Measurements from ENCODE around the gene TBK1. TPM values are rescaled to one million over a fixed set of nuclear protein-coding genes. Genes with fewer than 3 reads are reported as not detected.
A peak's percentile ranks its signal among the peaks of the same experiment; 100 is the strongest.

Gene TBK1
- total RNA-seq, 1 experiment from 2014 or later: 15.9 TPM

DNA sequence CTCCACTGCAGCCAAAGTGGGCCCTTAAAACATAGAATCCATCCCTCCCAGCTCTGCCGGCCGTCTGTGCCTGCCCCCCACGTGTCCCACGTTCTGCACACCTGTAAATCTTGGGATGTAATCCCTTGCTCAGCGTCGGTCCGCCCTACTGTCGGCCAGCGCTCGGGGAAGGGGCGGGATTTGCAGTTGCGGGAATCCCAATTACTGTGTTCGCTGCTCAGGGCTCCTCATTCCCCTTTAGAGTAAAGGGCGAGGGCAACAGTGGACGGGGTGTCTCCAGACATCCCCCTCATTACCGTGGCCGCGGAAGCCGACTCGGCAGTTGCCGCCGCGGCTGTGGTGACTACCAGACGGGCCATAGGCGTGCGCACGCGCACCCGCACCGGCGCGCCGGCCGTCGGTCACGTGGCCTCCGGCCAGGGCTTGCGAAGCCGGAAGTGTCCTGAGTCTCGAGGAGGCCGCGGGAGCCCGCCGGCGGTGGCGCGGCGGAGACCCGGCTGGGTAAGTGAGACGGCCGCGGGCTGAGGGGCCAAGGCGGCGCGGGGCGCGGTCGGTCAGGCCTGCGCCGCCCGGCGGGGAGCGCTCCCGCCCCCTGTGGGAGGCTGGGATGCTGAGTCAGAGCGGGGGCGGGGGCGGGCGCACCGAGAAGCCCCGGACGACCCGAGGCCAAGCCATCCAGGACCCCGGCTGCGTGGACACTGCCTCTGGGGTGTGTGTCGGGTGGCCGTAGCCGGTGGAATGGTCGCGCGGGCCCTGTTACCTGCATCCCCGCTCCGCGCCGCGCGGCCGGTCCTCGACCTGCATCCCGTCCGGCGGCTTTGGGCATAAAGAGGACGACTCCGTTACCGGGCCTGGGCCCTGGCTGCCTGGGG is at the start of gene TBK1 (continued):
- TF ChIP-seq, protein P1, sequence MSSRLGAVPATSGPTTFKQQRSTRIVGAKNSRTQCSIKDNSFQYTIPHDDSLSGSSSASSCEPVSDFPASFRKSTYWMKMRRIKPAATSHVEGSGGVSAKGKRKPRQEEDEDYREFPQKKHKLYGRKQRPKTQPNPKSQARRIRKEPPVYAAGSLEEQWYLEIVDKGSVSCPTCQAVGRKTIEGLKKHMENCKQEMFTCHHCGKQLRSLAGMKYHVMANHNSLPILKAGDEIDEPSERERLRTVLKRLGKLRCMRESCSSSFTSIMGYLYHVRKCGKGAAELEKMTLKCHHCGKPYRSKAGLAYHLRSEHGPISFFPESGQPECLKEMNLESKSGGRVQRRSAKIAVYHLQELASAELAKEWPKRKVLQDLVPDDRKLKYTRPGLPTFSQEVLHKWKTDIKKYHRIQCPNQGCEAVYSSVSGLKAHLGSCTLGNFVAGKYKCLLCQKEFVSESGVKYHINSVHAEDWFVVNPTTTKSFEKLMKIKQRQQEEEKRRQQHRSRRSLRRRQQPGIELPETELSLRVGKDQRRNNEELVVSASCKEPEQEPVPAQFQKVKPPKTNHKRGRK (CRISPR knock-in tag; IDR thresholded peaks at IDR 0.05; ENCODE audit: borderline replicate concordance): no peak
- no peak for TF ChIP-seq OVOL2 (CRISPR knock-in tag; IDR thresholded peaks at IDR 0.05; ENCODE audit: borderline replicate concordance)
- peak; percentile 19; the same call in 1 of the 2 replicates for TF ChIP-seq GABPB1 (CRISPR knock-in tag; IDR thresholded peaks at IDR 0.05)
- TF ChIP-seq, protein P2, sequence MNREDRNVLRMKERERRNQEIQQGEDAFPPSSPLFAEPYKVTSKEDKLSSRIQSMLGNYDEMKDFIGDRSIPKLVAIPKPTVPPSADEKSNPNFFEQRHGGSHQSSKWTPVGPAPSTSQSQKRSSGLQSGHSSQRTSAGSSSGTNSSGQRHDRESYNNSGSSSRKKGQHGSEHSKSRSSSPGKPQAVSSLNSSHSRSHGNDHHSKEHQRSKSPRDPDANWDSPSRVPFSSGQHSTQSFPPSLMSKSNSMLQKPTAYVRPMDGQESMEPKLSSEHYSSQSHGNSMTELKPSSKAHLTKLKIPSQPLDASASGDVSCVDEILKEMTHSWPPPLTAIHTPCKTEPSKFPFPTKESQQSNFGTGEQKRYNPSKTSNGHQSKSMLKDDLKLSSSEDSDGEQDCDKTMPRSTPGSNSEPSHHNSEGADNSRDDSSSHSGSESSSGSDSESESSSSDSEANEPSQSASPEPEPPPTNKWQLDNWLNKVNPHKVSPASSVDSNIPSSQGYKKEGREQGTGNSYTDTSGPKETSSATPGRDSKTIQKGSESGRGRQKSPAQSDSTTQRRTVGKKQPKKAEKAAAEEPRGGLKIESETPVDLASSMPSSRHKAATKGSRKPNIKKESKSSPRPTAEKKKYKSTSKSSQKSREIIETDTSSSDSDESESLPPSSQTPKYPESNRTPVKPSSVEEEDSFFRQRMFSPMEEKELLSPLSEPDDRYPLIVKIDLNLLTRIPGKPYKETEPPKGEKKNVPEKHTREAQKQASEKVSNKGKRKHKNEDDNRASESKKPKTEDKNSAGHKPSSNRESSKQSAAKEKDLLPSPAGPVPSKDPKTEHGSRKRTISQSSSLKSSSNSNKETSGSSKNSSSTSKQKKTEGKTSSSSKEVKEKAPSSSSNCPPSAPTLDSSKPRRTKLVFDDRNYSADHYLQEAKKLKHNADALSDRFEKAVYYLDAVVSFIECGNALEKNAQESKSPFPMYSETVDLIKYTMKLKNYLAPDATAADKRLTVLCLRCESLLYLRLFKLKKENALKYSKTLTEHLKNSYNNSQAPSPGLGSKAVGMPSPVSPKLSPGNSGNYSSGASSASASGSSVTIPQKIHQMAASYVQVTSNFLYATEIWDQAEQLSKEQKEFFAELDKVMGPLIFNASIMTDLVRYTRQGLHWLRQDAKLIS (CRISPR knock-in tag; IDR thresholded peaks at IDR 0.05; ENCODE audit: borderline replicate concordance): no peak
- no peak for TF ChIP-seq TEAD4 (CRISPR knock-in tag; IDR thresholded peaks at IDR 0.05)
- no peak for TF ChIP-seq ZNF263 (CRISPR knock-in tag; IDR thresholded peaks at IDR 0.05; ENCODE audit: low read depth)
- TF ChIP-seq, protein P3, sequence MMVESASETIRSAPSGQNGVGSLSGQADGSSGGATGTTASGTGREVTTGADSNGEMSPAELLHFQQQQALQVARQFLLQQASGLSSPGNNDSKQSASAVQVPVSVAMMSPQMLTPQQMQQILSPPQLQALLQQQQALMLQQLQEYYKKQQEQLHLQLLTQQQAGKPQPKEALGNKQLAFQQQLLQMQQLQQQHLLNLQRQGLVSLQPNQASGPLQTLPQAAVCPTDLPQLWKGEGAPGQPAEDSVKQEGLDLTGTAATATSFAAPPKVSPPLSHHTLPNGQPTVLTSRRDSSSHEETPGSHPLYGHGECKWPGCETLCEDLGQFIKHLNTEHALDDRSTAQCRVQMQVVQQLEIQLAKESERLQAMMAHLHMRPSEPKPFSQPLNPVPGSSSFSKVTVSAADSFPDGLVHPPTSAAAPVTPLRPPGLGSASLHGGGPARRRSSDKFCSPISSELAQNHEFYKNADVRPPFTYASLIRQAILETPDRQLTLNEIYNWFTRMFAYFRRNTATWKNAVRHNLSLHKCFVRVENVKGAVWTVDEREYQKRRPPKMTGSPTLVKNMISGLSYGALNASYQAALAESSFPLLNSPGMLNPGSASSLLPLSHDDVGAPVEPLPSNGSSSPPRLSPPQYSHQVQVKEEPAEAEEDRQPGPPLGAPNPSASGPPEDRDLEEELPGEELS (CRISPR knock-in tag; IDR thresholded peaks at IDR 0.05): no peak
- TF ChIP-seq SP1 (CRISPR knock-in tag; conservative IDR thresholded peaks at IDR 0.05): peak; percentile 78
- TF ChIP-seq, protein P4, sequence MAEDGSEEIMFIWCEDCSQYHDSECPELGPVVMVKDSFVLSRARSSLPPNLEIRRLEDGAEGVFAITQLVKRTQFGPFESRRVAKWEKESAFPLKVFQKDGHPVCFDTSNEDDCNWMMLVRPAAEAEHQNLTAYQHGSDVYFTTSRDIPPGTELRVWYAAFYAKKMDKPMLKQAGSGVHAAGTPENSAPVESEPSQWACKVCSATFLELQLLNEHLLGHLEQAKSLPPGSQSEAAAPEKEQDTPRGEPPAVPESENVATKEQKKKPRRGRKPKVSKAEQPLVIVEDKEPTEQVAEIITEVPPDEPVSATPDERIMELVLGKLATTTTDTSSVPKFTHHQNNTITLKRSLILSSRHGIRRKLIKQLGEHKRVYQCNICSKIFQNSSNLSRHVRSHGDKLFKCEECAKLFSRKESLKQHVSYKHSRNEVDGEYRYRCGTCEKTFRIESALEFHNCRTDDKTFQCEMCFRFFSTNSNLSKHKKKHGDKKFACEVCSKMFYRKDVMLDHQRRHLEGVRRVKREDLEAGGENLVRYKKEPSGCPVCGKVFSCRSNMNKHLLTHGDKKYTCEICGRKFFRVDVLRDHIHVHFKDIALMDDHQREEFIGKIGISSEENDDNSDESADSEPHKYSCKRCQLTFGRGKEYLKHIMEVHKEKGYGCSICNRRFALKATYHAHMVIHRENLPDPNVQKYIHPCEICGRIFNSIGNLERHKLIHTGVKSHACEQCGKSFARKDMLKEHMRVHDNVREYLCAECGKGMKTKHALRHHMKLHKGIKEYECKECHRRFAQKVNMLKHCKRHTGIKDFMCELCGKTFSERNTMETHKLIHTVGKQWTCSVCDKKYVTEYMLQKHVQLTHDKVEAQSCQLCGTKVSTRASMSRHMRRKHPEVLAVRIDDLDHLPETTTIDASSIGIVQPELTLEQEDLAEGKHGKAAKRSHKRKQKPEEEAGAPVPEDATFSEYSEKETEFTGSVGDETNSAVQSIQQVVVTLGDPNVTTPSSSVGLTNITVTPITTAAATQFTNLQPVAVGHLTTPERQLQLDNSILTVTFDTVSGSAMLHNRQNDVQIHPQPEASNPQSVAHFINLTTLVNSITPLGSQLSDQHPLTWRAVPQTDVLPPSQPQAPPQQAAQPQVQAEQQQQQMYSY (CRISPR knock-in tag; IDR thresholded peaks at IDR 0.05): no peak
- no peak for TF ChIP-seq ZNF423 (CRISPR knock-in tag; IDR thresholded peaks at IDR 0.05)
- TF ChIP-seq CBFB (CRISPR knock-in tag; IDR thresholded peaks at IDR 0.05; ENCODE audit: low read depth): no peak
- TF ChIP-seq, protein P5, sequence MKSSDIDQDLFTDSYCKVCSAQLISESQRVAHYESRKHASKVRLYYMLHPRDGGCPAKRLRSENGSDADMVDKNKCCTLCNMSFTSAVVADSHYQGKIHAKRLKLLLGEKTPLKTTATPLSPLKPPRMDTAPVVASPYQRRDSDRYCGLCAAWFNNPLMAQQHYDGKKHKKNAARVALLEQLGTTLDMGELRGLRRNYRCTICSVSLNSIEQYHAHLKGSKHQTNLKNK (CRISPR knock-in tag; IDR thresholded peaks at IDR 0.05): no peak
- TF ChIP-seq ETV6 (CRISPR knock-in tag; IDR thresholded peaks at IDR 0.05): peak; percentile 26; the same call in 1 of the 2 replicates
- TF ChIP-seq, protein P6, sequence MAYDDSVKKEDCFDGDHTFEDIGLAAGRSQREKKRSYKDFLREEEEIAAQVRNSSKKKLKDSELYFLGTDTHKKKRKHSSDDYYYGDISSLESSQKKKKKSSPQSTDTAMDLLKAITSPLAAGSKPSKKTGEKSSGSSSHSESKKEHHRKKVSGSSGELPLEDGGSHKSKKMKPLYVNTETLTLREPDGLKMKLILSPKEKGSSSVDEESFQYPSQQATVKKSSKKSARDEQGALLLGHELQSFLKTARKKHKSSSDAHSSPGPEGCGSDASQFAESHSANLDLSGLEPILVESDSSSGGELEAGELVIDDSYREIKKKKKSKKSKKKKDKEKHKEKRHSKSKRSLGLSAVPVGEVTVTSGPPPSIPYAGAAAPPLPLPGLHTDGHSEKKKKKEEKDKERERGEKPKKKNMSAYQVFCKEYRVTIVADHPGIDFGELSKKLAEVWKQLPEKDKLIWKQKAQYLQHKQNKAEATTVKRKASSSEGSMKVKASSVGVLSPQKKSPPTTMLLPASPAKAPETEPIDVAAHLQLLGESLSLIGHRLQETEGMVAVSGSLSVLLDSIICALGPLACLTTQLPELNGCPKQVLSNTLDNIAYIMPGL (CRISPR knock-in tag; IDR thresholded peaks at IDR 0.05): no peak; the same call in 1 of the 2 replicates
- TF ChIP-seq JAZF1 (CRISPR knock-in tag; IDR thresholded peaks at IDR 0.05): no peak
- TF ChIP-seq, protein P7, sequence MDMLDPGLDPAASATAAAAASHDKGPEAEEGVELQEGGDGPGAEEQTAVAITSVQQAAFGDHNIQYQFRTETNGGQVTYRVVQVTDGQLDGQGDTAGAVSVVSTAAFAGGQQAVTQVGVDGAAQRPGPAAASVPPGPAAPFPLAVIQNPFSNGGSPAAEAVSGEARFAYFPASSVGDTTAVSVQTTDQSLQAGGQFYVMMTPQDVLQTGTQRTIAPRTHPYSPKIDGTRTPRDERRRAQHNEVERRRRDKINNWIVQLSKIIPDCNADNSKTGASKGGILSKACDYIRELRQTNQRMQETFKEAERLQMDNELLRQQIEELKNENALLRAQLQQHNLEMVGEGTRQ (CRISPR knock-in tag; IDR thresholded peaks at IDR 0.05): peak; percentile 99
- TF ChIP-seq ESRRA (CRISPR knock-in tag; IDR thresholded peaks at IDR 0.05; ENCODE audit: borderline replicate concordance): peak; percentile 27; the same call in 1 of the 2 replicates
- TF ChIP-seq, protein P8, sequence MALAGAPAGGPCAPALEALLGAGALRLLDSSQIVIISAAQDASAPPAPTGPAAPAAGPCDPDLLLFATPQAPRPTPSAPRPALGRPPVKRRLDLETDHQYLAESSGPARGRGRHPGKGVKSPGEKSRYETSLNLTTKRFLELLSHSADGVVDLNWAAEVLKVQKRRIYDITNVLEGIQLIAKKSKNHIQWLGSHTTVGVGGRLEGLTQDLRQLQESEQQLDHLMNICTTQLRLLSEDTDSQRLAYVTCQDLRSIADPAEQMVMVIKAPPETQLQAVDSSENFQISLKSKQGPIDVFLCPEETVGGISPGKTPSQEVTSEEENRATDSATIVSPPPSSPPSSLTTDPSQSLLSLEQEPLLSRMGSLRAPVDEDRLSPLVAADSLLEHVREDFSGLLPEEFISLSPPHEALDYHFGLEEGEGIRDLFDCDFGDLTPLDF (CRISPR knock-in tag; IDR thresholded peaks at IDR 0.05): no peak
- TF ChIP-seq, protein P9, sequence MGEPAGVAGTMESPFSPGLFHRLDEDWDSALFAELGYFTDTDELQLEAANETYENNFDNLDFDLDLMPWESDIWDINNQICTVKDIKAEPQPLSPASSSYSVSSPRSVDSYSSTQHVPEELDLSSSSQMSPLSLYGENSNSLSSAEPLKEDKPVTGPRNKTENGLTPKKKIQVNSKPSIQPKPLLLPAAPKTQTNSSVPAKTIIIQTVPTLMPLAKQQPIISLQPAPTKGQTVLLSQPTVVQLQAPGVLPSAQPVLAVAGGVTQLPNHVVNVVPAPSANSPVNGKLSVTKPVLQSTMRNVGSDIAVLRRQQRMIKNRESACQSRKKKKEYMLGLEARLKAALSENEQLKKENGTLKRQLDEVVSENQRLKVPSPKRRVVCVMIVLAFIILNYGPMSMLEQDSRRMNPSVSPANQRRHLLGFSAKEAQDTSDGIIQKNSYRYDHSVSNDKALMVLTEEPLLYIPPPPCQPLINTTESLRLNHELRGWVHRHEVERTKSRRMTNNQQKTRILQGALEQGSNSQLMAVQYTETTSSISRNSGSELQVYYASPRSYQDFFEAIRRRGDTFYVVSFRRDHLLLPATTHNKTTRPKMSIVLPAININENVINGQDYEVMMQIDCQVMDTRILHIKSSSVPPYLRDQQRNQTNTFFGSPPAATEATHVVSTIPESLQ (CRISPR knock-in tag; IDR thresholded peaks at IDR 0.05): no peak
